ENCODE data around the gene MORC2.

MORC2 gene

DNA sequence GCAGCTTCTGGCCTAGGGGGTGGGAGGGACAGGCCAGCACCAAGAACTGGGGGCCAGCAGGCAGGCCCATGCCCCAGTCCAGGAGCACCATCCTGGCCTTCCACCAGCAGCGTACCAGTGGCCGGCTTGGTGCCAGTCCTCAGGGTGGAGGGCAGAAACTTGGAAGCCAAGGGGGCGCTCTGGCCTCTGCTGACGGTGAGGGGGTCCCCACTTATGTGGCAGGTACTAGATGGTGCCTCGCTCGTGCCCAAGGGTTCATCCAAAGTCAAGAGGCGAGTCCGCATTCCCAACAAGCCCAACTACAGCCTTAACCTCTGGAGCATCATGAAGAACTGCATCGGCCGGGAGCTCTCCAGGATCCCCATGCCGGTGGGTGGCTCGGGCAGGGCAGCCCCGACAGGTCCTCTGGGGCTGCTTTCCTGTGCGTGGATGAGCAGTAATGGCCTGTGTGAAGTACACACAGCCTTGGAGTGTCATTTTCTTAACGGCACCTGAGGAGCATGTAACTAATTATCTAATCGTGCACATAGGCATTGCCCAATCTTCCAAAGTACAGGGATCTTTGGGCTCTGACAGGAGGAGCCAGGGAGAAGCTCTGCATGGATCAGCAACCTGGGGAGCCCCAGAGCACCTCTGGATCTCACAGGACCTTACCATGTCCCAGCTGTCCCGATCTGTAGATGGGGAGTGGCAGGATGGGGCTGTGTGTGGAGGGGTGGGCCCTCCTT lies 79.1 kb downstream of the MORC2 start:
- DNase-seq (ENCODE audit: low read depth) = no peak

- no peak for DNase-seq (ENCODE audit: low read depth)
Observed at GRCh38 chr22:30887861-30888260, 80.7 kb downstream of the MORC2 start.

DNA sequence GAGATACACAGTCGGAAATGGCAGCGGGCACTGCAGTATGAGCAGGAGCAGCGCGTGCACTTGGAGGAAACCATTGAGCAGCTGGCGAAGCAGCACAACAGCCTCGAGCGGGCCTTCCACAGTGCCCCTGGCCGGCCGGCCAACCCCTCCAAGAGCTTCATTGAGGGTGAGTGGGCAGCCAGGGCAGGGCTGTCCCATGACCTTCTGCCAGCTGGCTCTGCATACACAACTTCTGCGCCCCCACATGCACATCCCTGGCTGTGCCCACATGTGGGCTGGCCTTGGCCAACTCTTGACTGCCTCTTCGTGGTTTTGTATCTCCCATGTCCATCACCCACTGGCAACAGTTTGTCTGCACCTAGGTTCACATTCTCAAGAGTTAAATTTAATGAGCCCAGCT lies 81.1 kb downstream of the MORC2 start:
- DNase-seq (ENCODE audit: low read depth) = no peak

DNA sequence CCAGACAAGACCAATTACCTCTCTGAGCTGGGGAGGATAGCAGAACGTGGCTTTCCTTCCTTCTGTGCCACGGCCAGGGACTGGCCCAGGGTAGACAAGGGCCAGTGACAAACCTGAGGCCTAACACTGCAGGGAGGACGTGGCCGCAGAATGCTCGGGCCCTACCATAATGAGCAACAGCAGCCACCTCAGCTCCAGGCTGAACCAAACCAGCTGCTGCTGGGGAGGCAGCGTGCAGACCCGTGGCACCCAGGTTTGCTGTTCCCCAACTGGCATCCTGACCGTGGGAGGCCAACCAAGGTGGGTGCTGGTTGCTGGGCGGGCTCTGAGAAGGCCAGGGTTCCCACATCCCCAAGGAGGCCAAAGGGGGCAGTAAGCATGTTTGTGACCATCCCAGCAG lies 83.0 kb downstream of the MORC2 start:
- DNase-seq (ENCODE audit: low read depth) = no peak

DNA sequence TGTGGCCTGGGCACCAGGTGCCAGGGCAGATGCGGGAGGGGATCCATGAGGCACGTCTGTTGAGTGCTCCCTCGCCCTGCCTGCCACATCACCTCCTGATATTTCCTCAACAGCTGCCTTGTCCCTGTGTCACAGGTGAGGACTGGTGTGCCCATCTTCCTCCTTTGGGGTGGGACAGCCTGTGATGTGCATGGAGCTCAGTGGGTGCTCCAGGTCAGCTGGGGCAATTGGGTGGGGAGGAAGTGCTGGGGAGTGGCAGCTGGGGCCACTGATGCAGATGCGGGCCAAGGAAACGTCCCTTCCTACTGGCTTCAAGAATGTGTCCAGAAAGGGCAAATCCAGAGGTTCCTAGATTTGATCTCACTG lies 83.6 kb downstream of the MORC2 start:
- DNase-seq (ENCODE audit: low read depth) = no peak

- DNase-seq (ENCODE audit: low read depth) = no peak
Observed at GRCh38 chr22:30884211-30885000, 84.2 kb downstream of the MORC2 start.

DNA sequence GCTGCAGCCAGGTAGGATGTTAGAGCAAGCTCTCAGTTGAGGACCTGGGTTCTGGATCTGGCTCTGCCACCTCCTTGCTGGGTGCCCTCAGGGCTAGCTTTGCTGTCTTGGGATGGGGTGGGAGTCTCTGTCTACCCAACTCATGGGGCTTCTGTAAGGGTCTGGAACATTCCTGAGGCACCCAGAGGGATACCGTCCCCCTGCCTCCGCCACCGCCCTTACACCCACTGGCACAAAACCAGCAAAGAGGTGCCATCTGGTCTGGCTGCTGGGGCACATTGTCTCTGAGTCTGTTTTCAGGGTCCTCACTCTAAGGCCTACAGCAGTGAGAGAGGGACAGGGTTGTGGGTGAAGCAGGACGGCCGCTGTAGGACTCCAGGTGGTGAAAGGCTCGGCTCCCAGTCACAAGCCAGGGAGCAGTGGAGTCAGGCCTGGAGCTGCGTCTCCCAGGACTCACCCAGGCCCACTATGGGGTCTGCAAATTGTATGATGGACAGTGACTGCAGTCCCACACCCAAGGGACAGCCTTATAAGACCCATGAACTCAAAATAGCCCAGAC lies 84.9 kb downstream of the MORC2 start:
- no peak for DNase-seq (ENCODE audit: low read depth)

DNA sequence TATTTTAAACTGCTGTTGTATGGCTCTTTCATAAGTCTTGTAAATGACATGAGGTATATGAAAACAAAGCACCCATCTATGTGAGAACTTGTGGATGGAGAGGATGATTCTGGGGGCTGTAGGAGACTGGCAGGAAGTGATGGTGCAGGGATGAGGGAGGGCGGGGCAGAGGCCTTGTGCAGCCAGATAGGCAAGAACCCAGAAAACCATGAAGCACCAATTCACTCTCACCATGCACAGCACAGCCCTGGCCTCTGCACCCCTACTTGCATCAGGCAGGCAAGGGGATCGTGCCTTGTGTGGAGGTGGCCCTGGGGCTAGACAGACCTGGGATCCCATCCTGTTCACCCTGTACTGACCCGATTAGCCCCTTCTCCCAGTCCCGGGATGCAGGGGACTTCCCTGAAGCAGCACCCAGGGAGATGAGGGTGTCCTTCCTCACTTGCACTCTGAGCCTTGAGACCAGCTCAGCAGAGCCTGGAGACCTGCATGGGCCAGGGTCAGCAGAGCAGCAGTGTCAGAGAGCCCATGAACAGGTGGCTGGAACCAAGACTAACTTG lies 85.5 kb downstream of the MORC2 start:
- no peak for DNase-seq (ENCODE audit: low read depth)

- DNase-seq (ENCODE audit: low read depth) = no peak
Observed at GRCh38 chr22:30882184-30882717, 86.3 kb downstream of the MORC2 start.

DNA sequence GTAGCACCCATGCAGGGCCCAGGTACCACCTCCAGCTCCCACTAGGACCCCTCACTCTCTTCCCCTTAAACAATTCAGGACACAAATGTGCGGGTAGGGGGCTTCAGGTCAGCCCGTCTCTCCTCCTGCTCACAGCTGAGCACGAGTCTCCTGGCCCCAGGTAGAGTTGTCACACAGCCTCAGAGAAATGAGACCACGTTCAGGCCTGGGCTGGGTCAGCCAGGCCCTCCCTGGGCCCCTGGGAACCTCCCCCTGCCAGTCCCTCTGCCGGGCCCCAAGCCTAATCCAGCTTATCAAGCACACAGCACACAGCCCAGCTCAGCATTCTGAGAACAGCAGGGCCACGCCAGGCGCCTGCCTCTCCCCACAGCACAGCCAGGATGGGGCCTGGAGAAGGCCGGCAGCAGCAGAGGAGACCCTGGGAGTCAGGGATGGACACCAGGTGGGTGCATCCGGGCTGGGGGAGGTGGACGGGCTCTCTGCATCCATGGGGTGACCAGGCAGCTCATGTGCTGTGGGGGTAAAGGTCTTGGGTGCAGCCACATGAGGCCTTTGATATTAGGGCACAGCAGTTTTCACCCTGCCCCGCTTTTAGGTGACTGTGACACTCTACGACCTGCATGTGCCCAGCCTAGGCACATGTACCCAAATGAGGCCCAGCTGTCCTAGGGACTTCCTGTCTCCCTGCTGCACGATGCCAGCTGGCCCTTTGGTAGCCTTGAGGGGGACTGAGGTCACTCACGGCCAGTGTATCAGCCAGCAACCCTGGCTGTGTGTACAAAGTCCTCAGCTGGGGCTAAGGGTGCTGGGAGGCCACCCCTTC lies 87.0 kb downstream of the MORC2 start:
- no peak for DNase-seq (ENCODE audit: low read depth)

DNA sequence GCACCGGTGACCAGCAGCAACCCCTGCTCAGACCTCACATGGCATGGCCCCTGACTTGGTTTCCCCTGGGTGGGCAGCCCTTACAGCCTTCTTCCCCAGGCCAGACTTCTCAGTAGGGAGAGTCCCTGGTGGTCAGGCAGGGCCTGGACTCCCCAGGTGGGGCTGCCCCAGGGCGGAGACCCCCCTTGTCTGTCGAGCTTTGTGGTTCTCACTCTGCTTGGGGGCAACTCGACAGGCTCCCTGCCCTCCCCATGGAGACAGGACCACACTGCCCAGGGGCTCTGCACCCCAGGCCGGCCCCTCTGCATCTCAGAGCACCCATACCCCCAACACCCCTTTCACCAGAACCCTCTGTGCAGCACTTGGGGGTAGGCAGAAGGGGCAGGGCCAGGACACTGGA lies 87.7 kb downstream of the MORC2 start:
- no peak for DNase-seq (ENCODE audit: low read depth)

DNA sequence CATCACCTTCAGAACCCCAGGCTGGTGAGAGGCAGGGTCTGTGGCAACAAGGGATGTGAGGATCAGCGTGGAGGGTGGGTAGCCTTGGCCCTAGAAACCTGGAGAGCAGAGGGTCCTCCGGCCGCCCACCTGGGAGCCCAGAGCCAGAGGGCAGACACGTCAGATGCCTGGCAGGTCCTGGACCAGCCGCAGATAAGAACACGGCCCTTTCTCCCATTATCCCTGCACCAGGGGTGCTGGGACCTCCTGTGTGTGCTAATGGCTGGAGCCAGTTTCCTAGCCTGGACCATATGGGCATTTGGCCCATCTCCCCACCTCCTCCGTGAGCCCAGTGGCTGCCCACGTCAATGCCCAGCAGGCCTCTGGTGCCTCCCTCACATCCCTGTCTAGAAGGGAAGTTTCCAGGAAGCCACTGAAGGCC lies 88.4 kb downstream of the MORC2 start:
- DNase-seq (ENCODE audit: low read depth) = no peak

DNA sequence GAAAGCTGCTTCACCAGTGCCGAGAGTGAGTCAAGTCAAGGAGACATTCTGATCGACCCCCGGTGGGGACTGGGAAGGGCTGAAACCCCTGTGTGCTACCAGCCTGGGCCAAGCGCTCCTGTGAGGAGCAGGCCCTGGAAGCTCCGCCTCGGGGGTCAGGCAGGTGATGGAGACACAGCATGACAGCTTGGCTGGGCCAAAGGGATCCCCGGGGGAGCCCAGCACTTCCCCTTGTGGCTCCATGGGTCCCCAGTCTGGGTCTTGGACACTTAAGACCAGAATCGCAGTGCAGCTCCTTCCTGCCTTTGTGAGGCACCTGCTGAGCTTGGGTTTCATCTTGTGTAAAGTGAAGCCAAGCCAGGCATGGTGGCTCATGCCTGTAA lies 89.2 kb downstream of the MORC2 start:
- no peak for DNase-seq (ENCODE audit: low read depth)

- DNase-seq (ENCODE audit: low read depth) = no peak
Observed at GRCh38 chr22:30878516-30879414, 89.8 kb downstream of the MORC2 start.

- no peak for DNase-seq (ENCODE audit: low read depth)
Observed at GRCh38 chr22:30877662-30878515, 90.7 kb downstream of the MORC2 start.

GRCh38 chr22:30876915-30877553 lies 91.5 kb downstream of the MORC2 start:
- no peak for DNase-seq (ENCODE audit: low read depth)

GRCh38 chr22:30876221-30876751 lies 92.3 kb downstream of the MORC2 start:
- no peak for DNase-seq (ENCODE audit: low read depth)

DNA sequence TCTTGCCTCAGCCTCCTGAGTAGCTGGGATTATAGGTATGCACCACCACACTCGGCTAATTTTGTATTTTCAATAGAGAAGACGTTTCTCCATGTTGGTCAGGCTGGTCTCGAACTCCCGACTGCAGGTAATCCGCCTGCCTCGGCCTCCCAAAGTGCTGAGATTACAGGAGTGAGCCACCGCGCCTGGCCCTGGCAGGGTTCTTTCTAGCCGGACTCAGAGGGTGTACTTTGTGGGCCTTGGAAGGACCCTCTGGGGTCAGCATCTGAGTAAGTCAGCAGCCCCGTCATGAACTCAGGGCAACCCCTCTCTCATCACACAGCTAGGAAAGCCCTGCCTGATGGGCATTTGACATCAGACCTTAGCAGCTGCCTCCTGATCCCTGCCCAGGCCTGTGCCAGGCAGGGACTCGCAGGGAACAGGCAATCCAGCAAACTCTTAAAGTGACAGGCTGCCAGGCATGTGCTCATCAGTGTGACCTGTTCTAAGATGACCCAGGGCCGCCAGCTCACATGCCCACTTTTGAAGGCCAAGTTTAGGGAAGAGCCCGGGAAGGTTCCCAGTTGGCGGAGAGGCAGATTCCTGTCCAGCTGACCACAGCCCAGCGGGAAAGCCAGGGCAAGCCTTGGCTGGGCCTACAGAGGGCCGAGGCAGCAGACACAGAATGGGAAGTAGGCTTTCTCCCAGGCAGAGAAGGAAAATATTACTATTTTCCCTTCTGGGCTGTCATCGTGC lies 92.9 kb downstream of the MORC2 start:
- DNase-seq (ENCODE audit: low read depth) = no peak

Measured in ELR (cell line).